PFSK-1 (cell line): ENCODE measurements around the gene NOVA2.

Experiments
- FOXP2 ChIP-seq: optimal IDR thresholded peaks from 2 replicates; pipeline ENCODE3; 2011; ENCODE audit warnings: borderline replicate concordance, control low read depth, inconsistent platforms; ENCODE audit not compliant: insufficient read depth; ENCODE audit errors: extremely low read length, extremely low read depth
- POLR2AphosphoS5 ChIP-seq: IDR thresholded peaks from 2 replicates; pipeline ENCODE4 v1.6.1; 2012; ENCODE audit warnings: low read depth, mild to moderate bottlenecking, control low read depth, low read length, moderate library complexity
- REST ChIP-seq, 2 experiments: IDR thresholded peaks; 2 replicates each; pipeline versions ENCODE4 v1.6.1 to v1.8.0; 2011 to 2012; ENCODE audit warnings: low read depth in 2 of 2, low read length in 2 of 2, control low read depth in 1 of 2, inconsistent platforms in 1 of 2, mild to moderate bottlenecking in 1 of 2, moderate library complexity in 1 of 2; ENCODE audit not compliant: insufficient read depth in 1 of 2
- SIN3A ChIP-seq: IDR thresholded peaks from 2 replicates; pipeline ENCODE4 v1.6.1; 2012; ENCODE audit warnings: mild to moderate bottlenecking, low read length, moderate library complexity, borderline replicate concordance; ENCODE audit not compliant: insufficient read depth
- TAF1 ChIP-seq: IDR thresholded peaks from 2 replicates; pipeline ENCODE4 v1.6.1; 2012; ENCODE audit warnings: low read length, control low read depth, borderline replicate concordance; ENCODE audit not compliant: insufficient read depth

GRCh38 chr19:46020819-46021125 is 47.1 kb upstream of the NOVA2 start:
- TF ChIP-seq POLR2AphosphoS5 (no peak), REST (IDR thresholded peaks at IDR 0.05; ENCODE audit: insufficient read depth in 1 of 2, low read depth in 2 of 2, low read length in 2 of 2) (no peak), TAF1 (no peak), SIN3A (no peak), FOXP2 (no peak)
